HG03103 (cell line): Measurements from ENCODE around the gene FAM98C.
"Not testable (repeated sequence)": the region's sequence is repeated elsewhere in the genome, so short reads cannot be mapped to it uniquely, and the experiment has no call there.

Experiments
- ATAC-seq: cut with Tn5 transposase; IDR thresholded peaks from one replicate; pipeline ENCODE4 v1.9.1; 2021; ENCODE audit warnings: low read depth; ENCODE audit not compliant: unreplicated experiment

Gene FAM98C

GRCh38 chr19:38402967-38403674 is at the start of gene FAM98C:
FAM98C (plus strand) TSS chr19:38403093; CDS start chr19:38403154, 61 bp downstream.
- peak; percentile 71 for ATAC-seq

- no peak for ATAC-seq
These were observed 46.9 kb upstream of the FAM98C start for GRCh38 chr19:38355728-38356725.

GRCh38 chr19:38358071-38358470 is 44.8 kb upstream of the FAM98C start:
- ATAC-seq, result no peak

- no peak for ATAC-seq
These were observed 43.5 kb upstream of the FAM98C start for GRCh38 chr19:38359242-38360021.

GRCh38 chr19:38360351-38360750 is 42.5 kb upstream of the FAM98C start:
- no peak for ATAC-seq

GRCh38 chr19:38360839-38361631 is 41.9 kb upstream of the FAM98C start:
- no peak for ATAC-seq

GRCh38 chr19:38361633-38362075 is 41.2 kb upstream of the FAM98C start:
- no peak for ATAC-seq

GRCh38 chr19:38362076-38362945 is 40.6 kb upstream of the FAM98C start:
- ATAC-seq, result no peak

GRCh38 chr19:38362946-38363688 is 39.8 kb upstream of the FAM98C start:
- not testable (repeated sequence) for ATAC-seq

- no peak for ATAC-seq
These were observed 35.9 kb upstream of the FAM98C start for GRCh38 chr19:38367041-38367440.

- ATAC-seq, result no peak
These were observed 33.3 kb upstream of the FAM98C start for GRCh38 chr19:38369584-38369983.

GRCh38 chr19:38370299-38370698 is 32.6 kb upstream of the FAM98C start:
- no peak for ATAC-seq

- ATAC-seq, result no peak
These were observed 31.8 kb upstream of the FAM98C start for GRCh38 chr19:38371081-38371480.

- no peak for ATAC-seq
These were observed 29.0 kb upstream of the FAM98C start for GRCh38 chr19:38373907-38374331.

GRCh38 chr19:38374332-38375097 is 28.4 kb upstream of the FAM98C start, which contains the start of gene PSMD8:
PSMD8 (plus strand) TSS chr19:38374571; CDS start chr19:38374602, 31 bp downstream.
- ATAC-seq, result peak; percentile 91

- no peak for ATAC-seq
These were observed 27.8 kb upstream of the FAM98C start for GRCh38 chr19:38375098-38375493.

GRCh38 chr19:38375748-38376147 is 27.1 kb upstream of the FAM98C start:
- no peak for ATAC-seq
